GM19397 (cell line): ENCODE measurements around the gene DGKH.
"Not testable (repeated sequence)": the region's sequence is repeated elsewhere in the genome, so short reads cannot be mapped to it uniquely, and the experiment has no call there.

Experiments used
- ATAC-seq: cut with Tn5 transposase; IDR thresholded peaks from one replicate; pipeline ENCODE4 v1.9.1; 2021; ENCODE audit warnings: mild to moderate bottlenecking, moderate library complexity; ENCODE audit not compliant: unreplicated experiment

The DGKH gene

DNA sequence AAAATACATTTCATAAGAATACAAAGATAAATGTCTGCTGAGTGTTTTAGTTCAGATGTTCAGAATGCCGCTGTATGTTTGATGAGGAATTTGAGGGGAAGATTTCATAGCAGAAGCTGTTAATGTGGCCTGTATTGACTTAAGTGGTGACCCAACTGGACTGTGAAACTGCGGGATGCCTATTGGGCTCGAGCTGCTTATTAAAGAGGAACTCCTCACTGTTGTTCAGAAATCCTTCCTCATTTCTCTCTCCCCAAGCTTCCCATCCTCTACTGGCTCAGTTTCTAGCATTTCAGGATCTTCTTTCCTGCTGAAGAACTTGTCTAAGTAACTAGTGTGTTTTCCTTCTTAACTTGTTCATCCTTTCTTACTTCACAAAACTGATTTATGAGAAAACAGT lies 20.4 kb downstream of the DGKH start:
- ATAC-seq, result no peak

DNA sequence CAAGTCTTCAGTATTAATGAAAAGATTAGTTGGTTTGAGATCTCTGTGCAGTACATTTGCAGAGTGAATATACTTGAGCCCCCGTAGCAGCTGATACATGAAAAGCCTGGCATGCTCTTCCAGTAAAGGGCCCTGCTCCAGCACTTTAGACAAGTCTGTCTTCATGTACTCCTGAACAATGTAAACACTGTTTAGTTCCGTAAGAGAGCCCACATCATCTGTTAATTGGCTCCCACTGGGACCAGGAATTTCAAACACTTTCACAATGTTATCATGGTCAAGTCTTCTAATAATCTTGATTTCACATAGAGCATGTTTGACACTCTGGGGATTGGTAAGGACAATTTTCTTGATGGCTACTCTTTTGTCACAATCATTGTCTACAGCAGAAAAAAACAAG lies 22.2 kb downstream of the DGKH start:
- not testable (repeated sequence) for ATAC-seq

DNA sequence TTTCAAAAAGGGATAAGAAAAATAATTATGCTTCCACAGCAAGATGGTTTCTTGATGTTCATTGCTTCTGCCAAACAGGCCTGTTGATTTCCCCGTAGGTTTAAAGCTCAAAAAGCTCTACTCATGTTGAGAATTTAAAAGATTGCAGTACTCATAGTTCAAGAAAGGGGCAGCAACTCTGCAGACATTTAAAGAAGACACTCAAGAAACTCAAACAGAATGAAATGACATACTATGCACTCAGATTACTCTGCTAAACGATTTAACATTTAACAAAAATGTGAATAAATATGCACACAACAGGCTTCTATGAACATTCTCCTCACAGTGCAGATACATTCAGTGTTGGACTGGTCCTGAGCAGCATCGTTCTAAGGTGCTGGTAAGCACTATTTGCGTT lies 22.7 kb downstream of the DGKH start:
- ATAC-seq, result not testable (repeated sequence)

DNA sequence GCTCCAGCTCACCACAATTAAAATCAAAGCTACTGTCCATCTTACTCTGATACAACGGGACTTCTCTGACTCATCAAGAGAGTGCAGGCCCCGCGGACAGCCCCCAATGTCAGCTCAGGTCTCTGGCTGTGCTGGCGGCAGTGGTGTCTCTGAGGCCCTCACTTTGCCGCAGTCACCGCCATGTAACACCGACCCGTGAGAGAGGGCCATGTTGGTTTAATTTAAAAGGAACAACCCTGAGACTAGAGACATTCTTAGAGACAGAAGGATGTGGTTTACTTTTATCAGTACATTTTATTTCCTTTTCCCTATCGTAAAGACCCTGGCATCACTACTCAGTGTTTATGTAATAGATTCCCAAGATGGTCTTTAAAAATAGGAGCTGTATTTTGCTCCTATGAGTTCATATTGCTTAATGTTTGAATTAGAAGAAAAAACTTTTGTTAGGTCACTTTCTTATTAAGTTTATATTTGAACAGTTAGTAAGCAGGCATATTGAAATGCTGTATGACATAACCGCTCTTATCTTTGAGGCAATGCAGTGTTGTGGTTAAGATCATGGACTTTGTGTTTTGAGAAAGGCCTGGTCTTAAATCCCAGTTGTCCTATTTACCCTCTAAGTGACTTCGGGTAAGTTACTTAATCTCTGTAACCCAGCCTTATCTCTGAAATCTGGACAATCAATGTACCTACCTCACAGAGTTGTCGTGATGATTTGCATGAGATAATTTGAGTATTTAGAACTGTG lies 23.4 kb downstream of the DGKH start:
- no peak for ATAC-seq

DNA sequence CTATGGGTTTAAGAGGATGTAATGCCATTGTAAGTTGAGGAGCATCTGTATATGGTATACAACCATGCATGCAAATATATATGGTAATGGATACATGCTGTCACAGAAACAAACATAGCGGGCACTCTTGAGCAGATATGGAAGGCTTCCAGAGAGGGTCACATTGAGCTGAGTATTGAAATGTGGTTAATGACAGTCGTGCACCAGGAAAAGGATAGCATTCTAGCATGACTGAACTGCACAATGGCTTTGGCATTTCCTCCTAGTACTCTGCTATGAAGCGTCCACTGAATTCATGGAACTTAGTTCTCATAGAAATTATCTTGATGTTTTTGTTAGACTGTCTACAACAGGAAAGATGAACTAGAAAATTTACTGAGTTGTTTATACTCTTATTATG lies 25.2 kb downstream of the DGKH start:
- ATAC-seq, result no peak

DNA sequence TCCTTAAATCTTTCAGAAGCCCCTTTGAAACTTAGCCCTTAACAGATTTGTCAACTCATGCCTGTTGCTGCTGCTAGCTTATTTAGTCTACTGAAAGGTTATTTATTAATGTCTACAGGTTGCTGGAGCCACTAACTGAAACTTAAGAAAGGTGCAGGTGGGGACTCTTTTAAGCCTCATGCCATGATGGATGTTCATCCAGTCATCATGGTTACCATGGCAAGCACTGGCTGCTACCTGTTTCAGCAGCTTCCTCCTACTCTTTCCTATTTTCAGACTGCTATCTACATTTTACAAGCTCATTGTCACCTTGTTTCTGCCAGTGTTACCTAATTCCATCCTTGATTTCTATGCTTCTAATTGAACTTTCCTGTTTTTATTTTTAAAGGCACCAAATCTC lies 27.1 kb downstream of the DGKH start:
- no peak for ATAC-seq

GRCh38 chr13:42076309-42076713 lies 27.9 kb downstream of the DGKH start:
- ATAC-seq, result no peak

DNA sequence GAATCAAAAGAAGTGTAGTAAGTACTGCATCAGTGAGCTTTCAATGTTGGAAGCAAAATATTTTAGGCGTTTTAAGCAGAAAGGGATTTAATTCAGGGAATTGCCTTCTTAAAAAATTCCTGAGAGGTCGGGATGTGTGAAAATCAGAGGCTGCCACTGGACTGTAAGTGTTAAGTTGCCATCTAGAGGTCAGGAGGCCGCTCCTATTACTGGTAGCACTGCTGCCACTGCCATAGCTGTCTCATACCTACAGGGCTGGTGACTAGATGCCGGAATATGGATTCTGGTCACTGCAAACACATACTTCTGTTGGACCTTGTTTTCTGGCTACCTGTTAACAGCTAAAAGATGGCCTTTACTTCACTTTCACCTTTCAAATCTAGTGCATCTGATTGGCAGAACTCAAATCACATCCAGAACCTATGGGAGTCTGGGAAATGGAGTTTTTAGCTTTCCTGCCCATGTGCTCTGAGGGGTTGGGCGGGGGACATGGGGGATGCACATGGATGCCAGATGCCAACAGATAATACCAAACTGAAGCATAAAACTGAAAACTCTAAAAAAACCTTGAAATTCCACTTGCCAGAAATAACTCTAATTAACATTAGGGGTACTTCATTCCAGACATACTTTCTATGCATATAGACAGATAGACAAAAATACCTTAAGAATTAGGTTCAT lies 29.8 kb downstream of the DGKH start:
- ATAC-seq, result no peak

DNA sequence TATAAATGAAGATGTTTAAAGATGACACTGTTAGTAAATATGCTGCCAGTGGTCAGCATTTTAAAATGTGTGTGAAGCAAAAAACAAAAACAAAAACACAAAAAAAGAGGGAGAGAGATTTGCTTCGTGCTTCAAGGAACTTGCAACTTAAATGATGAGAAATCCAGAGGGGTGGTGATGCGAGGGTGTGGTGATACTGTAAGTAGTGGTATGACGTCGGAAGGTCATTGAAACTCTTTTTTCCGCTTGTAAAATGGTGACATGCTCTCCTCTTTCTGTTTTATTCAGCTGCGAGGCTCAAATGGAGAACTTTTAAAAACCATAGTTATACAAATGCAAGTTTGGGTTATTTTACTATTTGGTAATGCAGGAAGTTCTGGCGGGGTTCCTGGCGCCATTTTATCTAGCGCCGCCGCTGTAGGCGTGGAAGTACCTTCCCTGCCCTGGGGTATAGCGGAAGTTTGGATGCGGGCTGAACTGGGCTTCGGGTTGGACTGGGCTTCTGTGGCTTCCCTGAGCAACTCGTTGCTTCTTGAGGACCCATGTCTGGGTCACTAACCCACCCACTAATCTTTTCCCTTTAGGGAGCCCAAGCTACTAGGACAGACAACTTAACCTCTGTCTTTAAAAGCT lies 34.8 kb downstream of the DGKH start:
- no peak for ATAC-seq

DNA sequence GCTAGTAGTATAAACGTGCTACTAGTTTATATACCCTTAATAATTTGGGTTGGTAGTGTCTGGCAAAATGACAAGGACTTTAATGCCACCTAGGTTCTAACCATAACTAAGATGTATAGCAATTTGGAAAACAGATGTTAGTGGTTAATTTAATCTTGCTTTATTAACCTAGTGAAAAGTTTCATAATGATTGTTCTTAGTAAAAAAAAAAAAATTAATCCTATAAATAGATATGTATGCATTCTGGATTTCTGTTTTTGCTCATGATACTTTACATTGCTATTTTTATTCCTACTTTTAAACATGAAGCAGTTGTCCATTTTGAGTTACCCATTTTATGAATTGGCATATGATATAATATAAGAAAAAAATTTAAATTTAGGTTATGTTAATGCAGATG lies 36.3 kb downstream of the DGKH start:
- ATAC-seq, result no peak

DNA sequence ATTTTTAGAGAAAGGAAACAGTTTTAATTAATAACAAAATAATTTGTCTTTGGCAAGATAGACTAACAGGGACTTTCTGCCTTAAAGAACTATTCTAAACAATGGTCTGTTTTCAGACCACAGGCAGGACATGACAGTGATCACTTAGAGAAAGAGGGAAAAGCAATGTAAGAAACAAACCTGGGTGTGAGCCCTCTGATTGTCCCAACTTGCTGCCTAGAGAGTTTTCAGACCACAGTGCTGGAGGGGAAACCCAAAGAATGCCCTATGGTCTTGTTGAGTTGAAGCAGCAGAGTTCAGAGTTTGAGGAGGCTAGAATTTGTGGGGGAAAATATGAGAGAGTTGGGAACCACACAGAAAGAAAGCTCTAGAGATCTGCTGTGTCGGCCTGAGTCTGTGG lies 38.1 kb downstream of the DGKH start:
- ATAC-seq, result no peak

- ATAC-seq, result no peak
Observed at GRCh38 chr13:42094516-42095040, 46.1 kb downstream of the DGKH start.

- not testable (repeated sequence) for ATAC-seq
Observed at GRCh38 chr13:42096222-42096621, 47.8 kb downstream of the DGKH start.

DNA sequence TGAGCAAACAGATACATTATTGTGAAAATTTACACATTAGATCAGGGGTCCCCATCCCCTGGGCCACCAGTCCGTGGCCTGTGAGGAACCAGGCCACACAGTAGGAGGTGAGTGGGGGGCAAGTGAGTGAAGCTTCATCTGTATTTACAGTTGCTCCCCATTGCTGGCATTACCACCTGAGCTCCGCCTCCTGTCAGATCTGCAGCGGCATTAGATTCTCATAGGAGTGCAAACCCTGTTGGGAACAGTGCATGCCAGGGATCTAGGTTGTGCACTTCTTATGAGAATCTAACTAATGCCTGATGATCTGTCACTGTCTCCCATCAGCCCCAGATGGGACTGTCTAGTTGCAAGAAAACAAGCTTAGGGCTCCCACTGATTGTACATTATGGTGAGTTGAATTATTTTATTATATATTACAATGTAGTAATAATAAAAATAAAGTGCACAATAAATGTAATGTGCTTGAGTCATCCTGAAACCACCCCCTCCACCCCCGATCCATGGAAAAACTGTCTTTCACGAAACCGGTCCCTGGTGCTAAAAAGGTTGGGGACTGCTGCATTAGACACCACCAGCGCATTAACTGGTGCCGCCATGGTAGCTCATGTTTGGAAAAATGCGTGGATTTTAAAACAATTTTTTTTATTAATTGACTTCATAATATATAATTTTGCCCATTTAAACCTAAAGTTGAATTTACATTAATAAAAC lies 51.7 kb downstream of the DGKH start:
- ATAC-seq, result no peak

GRCh38 chr13:42100960-42101359 lies 52.5 kb downstream of the DGKH start:
- ATAC-seq, result no peak

GRCh38 chr13:42101821-42102585 lies 53.6 kb downstream of the DGKH start:
- no peak for ATAC-seq

DNA sequence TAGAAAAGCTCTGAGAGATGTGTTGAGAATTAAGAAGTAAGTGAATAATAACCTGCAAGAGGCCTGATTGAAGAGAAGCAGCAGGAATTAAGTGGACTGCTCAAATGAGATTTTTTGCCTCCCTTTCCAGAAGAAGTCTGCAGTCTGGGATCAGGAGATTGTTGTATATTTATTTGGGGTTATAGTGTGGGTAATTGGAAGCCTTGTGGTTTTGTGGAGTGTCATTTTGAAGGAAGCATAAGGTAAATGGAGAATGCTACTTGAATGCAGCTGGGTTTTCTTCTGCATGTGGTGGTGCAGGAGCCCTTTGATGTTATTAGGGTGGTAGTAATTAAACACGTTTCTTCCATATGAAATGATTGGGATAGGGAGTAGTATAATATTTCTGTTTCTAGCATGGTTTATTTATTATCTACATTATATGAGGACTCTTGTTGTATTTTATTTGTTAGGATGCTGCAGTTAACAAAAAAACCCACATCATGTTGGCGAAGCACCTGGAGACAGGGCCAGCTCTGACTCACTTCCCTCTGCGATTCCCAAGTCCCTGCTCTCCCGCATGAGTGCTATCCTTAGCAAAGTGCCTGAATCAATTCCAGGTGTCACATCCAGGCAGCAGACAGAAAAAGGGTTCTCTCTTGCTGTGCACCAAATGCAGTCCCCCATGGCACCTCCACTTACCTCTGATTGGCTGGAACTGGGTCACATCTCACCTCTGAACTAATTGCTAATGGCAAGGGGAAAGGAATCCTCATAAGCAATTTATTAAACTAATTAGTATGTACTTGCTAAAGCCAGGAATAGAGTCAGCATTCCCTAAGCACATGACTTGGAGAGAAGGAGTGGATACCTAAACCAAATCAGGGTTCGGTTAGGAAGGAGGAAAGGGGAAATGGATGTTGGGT lies 54.8 kb downstream of the DGKH start:
- ATAC-seq, result no peak

DNA sequence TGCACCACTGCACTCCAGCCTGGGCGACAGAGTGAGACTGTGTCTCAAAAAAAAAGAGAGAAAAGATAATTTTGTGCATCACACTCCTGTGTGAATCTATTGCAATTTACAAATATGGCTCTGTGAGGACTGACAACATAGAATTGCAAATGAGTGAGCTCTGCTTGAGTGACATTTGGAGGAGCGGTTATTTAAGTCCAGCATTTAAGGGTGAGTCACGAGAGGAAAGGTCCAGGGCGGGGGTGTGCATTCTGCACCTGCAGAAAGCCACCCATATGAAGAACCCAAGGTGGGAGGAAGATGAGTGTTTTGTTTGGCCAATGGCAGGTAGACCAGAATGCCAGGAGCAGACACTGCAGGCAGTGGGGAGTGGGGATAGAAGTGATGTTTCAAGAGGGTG lies 58.5 kb downstream of the DGKH start:
- ATAC-seq, result no peak

DNA sequence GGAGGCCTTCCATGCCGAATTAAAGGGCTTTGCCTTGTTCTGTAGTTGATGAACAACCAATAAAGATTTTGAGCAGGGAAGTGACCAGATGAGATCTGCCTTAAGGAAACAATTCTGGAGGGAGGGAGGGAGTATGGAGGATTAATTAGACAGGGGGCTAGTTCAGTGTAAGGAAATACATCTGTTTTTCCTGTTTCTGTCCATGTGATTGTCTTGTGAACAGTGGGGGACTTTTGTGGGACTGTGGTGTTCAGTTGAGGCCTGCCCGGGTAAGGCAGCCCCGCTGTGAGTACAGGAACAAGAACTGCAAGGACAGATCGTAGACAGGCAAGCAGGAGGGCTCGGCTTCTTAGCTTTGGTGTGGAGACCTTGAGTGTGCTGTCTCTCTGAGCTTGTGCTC lies 59.0 kb downstream of the DGKH start:
- no peak for ATAC-seq

DNA sequence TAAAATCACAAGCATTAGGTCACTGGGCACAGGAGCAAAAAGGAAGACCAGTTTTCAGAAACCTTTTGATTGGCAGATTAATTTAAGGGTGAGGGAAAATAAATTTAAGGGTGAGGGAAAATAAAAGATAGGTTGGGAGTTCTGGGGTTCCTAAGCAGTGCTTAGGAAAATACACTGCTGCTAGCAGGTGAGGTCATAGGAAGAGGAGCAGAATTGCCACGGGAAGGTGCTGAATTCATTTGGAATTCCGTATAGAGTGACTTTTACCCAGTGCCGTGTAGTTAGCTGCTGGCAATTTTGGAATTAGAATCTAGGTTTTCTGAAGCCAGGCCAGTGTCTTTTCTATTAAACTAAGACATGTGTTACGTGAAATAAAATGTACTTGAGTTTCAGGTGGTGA lies 59.8 kb downstream of the DGKH start:
- ATAC-seq, result no peak
